GM21529 (cell line): ENCODE results near the gene SLX4IP.
"Not testable (repeated sequence)": the region's sequence is repeated elsewhere in the genome, so short reads cannot be mapped to it uniquely, and the experiment has no call there.

Source experiments
- ATAC-seq: cut with Tn5 transposase; IDR thresholded peaks from one replicate; pipeline ENCODE4 v1.9.1; 2021; ENCODE audit not compliant: unreplicated experiment

The SLX4IP gene

GRCh38 chr20:10434832-10435812, at the start of gene SLX4IP:
Gene SLX4IP, plus strand, starts transcription at chr20:10435305. Its CDS starts 22,900 bp downstream, at chr20:10458205.
- ATAC-seq = peak; percentile 54

DNA sequence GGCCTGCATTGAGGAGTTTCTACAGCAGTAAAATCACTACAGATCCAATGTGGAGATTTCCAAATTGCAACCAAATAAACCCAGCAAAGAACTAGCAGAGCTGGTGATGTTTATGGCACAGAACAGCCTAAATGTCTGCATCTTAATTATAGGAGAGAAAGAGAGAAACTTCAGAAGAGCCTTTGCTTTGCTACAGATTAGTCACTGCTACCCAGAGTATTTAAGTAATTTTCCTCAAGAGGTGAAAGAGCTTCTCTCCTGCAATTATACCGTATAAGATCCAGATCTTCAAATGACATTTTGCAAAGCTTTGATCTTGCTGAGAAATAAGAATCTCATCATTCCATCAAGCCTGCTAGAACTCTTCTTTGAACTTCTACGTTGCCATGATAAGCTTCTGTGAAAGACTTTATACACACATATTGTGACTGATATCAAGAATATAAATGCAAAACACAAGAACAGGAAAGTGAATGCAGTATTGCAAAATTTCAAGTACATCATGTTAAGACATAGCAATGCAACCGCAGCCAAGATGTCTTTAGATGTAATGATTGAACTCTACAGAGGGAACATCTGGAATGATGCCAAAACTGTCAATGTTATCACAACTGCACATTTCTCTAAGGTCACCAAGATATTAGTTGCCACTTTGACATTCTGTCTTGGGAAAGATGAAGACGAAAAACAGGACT, 49.1 kb upstream of the SLX4IP start:
- no peak for ATAC-seq

GRCh38 chr20:10387686-10388085, 47.4 kb upstream of the SLX4IP start:
- ATAC-seq = no peak

- no peak for ATAC-seq
Measured at GRCh38 chr20:10388597-10388996, 46.5 kb upstream of the SLX4IP start.

- ATAC-seq = no peak
Measured at GRCh38 chr20:10390709-10391108, 44.4 kb upstream of the SLX4IP start.

- ATAC-seq = not testable (repeated sequence)
Measured at GRCh38 chr20:10394752-10395151, 40.4 kb upstream of the SLX4IP start.

- ATAC-seq = no peak
Measured at GRCh38 chr20:10398834-10399369, 36.2 kb upstream of the SLX4IP start.

DNA sequence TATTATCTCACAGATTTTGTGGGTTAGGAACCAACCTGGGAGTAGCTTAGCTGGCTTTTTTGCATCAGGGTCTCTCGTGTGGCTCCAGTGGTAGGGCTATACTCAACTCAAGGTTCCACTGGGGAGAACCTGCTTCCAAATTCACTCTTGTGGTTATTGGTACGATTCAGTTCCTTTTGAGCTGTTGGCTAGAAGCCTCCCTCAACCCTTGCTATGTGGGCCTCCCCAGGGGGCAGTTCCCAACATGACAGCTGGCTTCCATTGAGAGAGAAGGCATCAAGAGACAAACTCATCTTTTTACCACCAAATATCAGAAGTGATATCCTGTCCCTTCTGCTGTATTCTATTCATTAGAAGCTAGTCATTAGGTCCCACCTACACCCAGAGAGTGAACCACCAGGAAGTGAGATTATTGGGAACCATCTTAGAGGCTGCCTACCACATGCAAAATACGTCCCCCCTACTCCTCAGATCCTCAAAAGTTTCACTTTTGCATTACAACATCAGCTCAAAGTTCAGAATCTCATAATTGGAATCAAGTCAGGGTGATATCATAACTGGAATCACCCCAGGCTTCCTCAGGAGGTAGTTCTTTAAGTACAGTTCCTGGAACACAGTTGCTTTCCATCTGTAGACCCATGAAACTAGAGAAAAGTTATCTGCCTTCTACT, 32.0 kb upstream of the SLX4IP start:
- peak; percentile 67 for ATAC-seq

GRCh38 chr20:10404023-10404628, 31.0 kb upstream of the SLX4IP start:
- ATAC-seq = no peak

GRCh38 chr20:10404959-10405530, 30.1 kb upstream of the SLX4IP start:
- ATAC-seq = no peak

DNA sequence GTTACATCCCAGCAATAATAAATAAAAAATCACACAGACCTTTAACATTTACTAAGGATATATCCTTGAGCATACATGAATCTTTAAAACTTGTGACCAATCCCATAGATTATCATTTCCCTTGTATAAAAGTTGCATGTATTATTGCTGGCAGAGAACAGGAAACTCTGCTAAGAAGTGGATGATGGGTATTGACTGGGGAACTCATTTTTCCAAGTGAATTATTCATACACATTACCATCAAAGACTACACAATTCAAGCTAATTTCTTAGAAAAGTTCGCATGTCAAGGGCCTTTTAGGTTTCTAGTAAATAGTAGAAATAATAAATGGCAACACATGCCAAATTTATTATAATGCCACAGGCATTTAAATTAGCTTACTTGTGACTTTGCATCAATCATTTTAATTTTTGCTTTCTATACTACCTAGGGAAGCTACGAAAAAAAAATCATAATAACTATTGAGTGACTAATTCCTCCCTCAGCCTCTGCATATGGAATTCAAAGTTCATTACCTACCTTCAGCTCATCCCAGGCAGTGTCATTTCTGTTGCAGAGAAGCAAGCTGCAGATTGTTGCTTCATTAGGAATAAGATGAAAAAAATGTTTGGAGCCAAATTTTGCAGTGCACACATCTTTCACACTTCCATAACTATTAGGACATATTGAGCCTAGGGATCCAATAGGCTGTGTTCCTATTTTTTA, 26.8 kb upstream of the SLX4IP start:
- no peak for ATAC-seq

DNA sequence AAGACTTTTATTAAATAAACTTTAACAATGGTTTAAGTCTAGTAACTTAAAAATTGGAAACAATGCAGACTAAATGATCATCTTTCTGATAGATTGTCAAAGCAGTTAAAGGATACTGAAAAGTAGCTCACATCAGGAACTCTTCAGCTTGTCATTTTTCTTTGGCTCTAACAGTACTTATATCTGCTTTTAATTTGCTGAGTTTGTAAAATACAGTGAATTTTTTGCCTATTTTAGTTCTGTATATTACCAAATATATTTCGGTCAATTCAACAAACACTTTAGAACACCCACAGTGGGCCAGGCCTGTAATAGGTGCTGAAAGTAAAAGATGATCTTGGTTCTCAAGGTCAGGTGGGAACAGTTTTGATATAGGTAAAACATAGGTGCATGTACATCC, 23.4 kb upstream of the SLX4IP start:
- no peak for ATAC-seq

GRCh38 chr20:10412591-10413408, 22.3 kb upstream of the SLX4IP start:
- peak; percentile 48 for ATAC-seq

GRCh38 chr20:10415013-10415650, 20.0 kb upstream of the SLX4IP start:
- ATAC-seq = no peak

DNA sequence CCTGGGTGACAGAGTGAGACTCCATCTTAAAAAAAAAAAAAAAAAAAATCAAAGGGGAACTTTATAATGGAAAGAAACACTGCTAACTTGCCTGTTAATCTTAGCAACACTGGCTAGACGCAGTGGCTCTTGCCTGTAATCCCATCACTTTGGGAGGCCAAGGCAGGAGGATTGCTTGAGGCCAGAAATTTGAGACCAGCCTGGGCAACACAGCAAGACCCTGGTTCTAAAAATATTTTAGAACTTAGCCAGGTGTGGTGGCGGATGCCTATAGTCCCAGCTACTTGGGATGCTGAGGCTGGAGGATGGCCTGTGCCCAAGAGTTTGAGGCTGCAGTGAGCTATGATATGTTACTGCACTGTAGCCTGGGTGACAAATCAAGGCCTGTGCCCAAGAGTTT, 17.9 kb upstream of the SLX4IP start:
- not testable (repeated sequence) for ATAC-seq

- no peak for ATAC-seq
Measured at GRCh38 chr20:10419550-10420133, 15.5 kb upstream of the SLX4IP start.

DNA sequence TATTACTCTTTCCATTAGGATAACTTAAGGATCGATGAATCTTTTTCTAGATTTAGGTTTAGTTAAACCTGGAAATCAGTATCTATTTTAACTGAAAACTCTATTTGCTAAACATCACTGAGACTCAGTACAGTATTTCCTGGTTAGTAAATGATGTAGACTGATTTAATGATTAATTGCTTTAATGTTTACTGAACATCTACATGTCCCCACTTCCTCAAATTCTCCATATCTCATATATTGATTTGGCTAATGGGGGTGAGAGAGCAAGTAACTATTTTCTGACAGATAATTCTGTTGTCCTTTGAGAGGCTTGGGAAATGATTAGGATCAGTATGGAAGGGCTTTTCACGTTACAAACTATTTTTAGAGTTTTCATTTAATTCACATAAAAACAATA, 11.4 kb upstream of the SLX4IP start:
- no peak for ATAC-seq

DNA sequence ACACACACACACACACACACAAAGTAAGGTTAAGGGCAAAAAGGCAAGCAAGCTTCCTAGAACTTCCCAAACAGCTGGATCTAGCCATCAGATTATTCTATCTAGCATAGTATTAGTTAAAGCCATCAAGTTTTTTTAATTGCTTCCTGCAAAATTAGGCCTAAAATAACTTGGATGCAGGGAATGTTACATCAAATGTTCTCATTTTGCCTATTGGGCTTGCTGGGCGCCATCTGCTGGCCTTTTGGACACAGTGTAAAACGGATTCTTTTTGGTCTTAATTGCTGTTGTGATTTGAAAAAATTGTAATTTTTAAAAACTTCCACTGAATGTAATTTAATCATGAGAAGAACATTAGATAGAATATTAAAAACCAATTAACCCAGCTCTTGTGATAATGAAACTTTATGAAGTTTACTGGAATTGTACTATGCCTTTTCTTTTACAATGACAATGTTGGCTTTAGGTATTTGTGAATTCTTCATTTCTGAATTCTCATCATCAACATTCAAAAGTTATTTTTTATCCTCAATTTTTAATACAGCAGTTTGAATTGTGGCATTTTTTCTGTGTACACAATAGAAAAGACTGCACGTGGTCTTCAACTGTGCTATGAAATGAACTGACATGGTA, 7.9 kb upstream of the SLX4IP start:
- ATAC-seq = no peak
